WTC11 (cell line): Measurements from ENCODE around the gene HOXC5. TPM values are rescaled to one million over a fixed set of nuclear protein-coding genes. Genes with fewer than 3 reads are reported as not detected.

Experiments
- ATAC-seq: fragments of 200-7000 bp; cut with Tn5 transposase; 2 replicates; pipeline ENCODE4 v1.10.0; 2021; ENCODE audit warnings: mild to moderate bottlenecking, moderate library complexity
- CTCF ChIA-PET: fragments of 300-600 bp; sonication (Branson Sonifier 250); formaldehyde crosslinking; loops from one replicate; lab custom pipeline; 2021; ENCODE audit warnings: antibody characterized with exemption; lab: Charles Lee
- POLR2A ChIA-PET: fragments of 350-600 bp; sonication (Branson Sonifier 250); formaldehyde crosslinking; loops from one replicate; lab custom pipeline; 2021; ENCODE audit warnings: antibody characterized with exemption; lab: Charles Lee
- DNase-seq: peaks from one replicate; pipeline ENCODE4 v3.0.0; 2021; ENCODE audit warnings: low spot score
- H3K27ac Mint-ChIP-seq: 2 replicates; pipeline ENCODE4 v1.8.0; 2021; ENCODE audit warnings: mixed read lengths
- H3K27me3 Mint-ChIP-seq: 2 replicates; pipeline ENCODE4 v1.8.0; 2021; ENCODE audit warnings: low read depth, mild to moderate bottlenecking, moderate library complexity, mixed read lengths
- H3K36me3 Mint-ChIP-seq: 2 replicates; pipeline ENCODE4 v1.8.0; 2021; ENCODE audit warnings: mixed read lengths
- H3K4me1 Mint-ChIP-seq: 2 replicates; pipeline ENCODE4 v1.8.0; 2022; ENCODE audit warnings: mixed read lengths
- H3K4me3 Mint-ChIP-seq: 2 replicates; pipeline ENCODE4 v1.8.0; 2021; ENCODE audit warnings: mild to moderate bottlenecking, moderate library complexity, mixed read lengths
- H3K9me3 Mint-ChIP-seq: 2 replicates; pipeline ENCODE4 v1.8.0; 2021; ENCODE audit warnings: mixed read lengths
- CREM ChIP-seq: sonication (generic); formaldehyde crosslinking; IDR thresholded peaks from 2 replicates; pipeline ENCODE4 v1.8.1; 2022; ENCODE audit warnings: mild to moderate bottlenecking, missing genetic modification reagents, moderate library complexity
- EMX1 ChIP-seq: fragments of 250-450 bp; sonication (Bioruptor Pico); IDR thresholded peaks from 2 replicates; pipeline ENCODE4 v1.8.0; 2021; ENCODE audit warnings: mild to moderate bottlenecking
- FOXP1 ChIP-seq: sonication (generic); formaldehyde crosslinking; IDR thresholded peaks from 2 replicates; pipeline ENCODE4 v1.8.0; 2022; ENCODE audit warnings: missing genetic modification reagents, mild to moderate bottlenecking, moderate library complexity, borderline replicate concordance
- GTF2I ChIP-seq: fragments of 250-450 bp; sonication (Bioruptor Pico); conservative IDR thresholded peaks from 2 replicates; pipeline ENCODE4 v1.4.0; 2021; ENCODE audit warnings: mild to moderate bottlenecking
- NFYB ChIP-seq: sonication (generic); formaldehyde crosslinking; conservative IDR thresholded peaks from 2 replicates; pipeline ENCODE4 v1.8.0; 2022; ENCODE audit warnings: low read depth, missing genetic modification reagents
- SMAD4 ChIP-seq: sonication (generic); formaldehyde crosslinking; IDR thresholded peaks from 2 replicates; pipeline ENCODE4 v1.8.0; 2022; ENCODE audit warnings: mild to moderate bottlenecking, missing genetic modification reagents
- TP53 ChIP-seq: sonication (generic); formaldehyde crosslinking; IDR thresholded peaks from 2 replicates; pipeline ENCODE4 v1.8.1; 2023; ENCODE audit warnings: mild to moderate bottlenecking, missing genetic modification reagents
- ZBTB21 ChIP-seq: sonication (generic); formaldehyde crosslinking; IDR thresholded peaks from 2 replicates; pipeline ENCODE4 v1.8.1; 2023; ENCODE audit warnings: mild to moderate bottlenecking, missing genetic modification reagents, borderline replicate concordance
- ZNF396 ChIP-seq: fragments of 250-450 bp; sonication (Bioruptor Pico); IDR thresholded peaks from 2 replicates; pipeline ENCODE4 v1.8.0; 2021; ENCODE audit warnings: mild to moderate bottlenecking, moderate library complexity, borderline replicate concordance
- total RNA-seq: library from RNA; stranded (reverse); gene quantifications from 3 replicates; pipeline ENCODE4 v1.2.3, GENCODE V29; 2021
- TF ChIP-seq, protein P1 (sequence below): fragments of 200-600 bp; IDR thresholded peaks from 2 replicates; pipeline ENCODE4 v1.8.0; 2022; ENCODE audit warnings: antibody characterized with exemption
- TF ChIP-seq, protein P2 (sequence below): sonication (generic); formaldehyde crosslinking; IDR thresholded peaks from 2 replicates; pipeline ENCODE4 v1.8.0; 2023; ENCODE audit warnings: mild to moderate bottlenecking, missing genetic modification reagents
- TF ChIP-seq, protein P3 (sequence below): sonication (generic); formaldehyde crosslinking; IDR thresholded peaks from 2 replicates; pipeline ENCODE4 v1.8.1; 2023; ENCODE audit warnings: mild to moderate bottlenecking, missing genetic modification reagents, moderate library complexity
- TF ChIP-seq, protein P4 (sequence below): sonication (generic); formaldehyde crosslinking; IDR thresholded peaks from 2 replicates; pipeline ENCODE4 v1.8.1; 2022; ENCODE audit warnings: mild to moderate bottlenecking, missing genetic modification reagents, moderate library complexity, borderline replicate concordance
- TF ChIP-seq, protein P5 (sequence below): sonication (generic); formaldehyde crosslinking; IDR thresholded peaks from 2 replicates; pipeline ENCODE4 v1.8.0; 2023; ENCODE audit warnings: missing genetic modification reagents, mild to moderate bottlenecking, borderline replicate concordance

Gene HOXC5
- total RNA-seq, 1 experiment from 2014 or later, result not detected

DNA sequence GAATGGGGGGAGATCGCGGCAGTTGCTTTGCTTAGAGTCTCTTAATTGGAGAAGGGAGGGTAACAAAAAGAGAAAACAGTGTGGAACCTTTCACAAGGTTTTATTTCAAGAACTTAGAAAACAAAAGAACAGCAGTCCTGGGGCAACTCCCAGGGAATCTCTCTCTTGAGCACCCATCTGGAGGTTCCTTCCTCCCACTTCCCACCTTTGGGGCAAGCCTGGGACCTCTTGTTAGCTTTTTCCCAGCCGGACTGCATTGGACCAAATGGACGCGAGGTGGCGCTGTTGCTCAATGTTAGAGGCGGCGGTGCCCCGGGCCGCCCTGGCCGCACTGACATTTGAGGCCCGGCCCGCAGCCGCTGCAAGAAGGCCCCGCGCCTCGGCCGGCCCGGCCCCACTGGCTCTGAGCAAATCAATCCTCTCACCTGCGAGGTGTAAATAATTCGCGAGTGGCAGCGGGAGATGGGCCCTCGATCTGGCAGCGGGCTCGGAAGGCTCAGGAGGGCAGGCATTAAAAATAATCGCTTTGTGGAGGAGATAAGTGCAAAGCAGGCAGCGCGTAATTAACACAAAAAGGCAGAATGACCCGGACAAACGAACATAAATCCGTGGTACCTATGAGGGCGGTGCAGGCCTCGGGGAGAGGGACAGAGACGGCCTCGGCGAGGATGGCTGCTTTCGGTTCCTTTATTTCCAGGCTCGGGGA, 26.8 kb upstream of the HOXC5 start:
- POLR2A ChIA-PET, result no interaction called here

More for the DNA sequence above, 26.8 kb upstream of the HOXC5 start:
- H3K4me1 Mint-ChIP-seq, result peaks cover 19% of the 10 kb centered on the region
- ATAC-seq (peak; percentile 69), DNase-seq (peak; percentile 96)
- TF ChIP-seq CREM, result no peak
- TF ChIP-seq, protein P1, sequence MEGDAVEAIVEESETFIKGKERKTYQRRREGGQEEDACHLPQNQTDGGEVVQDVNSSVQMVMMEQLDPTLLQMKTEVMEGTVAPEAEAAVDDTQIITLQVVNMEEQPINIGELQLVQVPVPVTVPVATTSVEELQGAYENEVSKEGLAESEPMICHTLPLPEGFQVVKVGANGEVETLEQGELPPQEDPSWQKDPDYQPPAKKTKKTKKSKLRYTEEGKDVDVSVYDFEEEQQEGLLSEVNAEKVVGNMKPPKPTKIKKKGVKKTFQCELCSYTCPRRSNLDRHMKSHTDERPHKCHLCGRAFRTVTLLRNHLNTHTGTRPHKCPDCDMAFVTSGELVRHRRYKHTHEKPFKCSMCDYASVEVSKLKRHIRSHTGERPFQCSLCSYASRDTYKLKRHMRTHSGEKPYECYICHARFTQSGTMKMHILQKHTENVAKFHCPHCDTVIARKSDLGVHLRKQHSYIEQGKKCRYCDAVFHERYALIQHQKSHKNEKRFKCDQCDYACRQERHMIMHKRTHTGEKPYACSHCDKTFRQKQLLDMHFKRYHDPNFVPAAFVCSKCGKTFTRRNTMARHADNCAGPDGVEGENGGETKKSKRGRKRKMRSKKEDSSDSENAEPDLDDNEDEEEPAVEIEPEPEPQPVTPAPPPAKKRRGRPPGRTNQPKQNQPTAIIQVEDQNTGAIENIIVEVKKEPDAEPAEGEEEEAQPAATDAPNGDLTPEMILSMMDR, result peak; percentile 96
- TF ChIP-seq, protein P2, sequence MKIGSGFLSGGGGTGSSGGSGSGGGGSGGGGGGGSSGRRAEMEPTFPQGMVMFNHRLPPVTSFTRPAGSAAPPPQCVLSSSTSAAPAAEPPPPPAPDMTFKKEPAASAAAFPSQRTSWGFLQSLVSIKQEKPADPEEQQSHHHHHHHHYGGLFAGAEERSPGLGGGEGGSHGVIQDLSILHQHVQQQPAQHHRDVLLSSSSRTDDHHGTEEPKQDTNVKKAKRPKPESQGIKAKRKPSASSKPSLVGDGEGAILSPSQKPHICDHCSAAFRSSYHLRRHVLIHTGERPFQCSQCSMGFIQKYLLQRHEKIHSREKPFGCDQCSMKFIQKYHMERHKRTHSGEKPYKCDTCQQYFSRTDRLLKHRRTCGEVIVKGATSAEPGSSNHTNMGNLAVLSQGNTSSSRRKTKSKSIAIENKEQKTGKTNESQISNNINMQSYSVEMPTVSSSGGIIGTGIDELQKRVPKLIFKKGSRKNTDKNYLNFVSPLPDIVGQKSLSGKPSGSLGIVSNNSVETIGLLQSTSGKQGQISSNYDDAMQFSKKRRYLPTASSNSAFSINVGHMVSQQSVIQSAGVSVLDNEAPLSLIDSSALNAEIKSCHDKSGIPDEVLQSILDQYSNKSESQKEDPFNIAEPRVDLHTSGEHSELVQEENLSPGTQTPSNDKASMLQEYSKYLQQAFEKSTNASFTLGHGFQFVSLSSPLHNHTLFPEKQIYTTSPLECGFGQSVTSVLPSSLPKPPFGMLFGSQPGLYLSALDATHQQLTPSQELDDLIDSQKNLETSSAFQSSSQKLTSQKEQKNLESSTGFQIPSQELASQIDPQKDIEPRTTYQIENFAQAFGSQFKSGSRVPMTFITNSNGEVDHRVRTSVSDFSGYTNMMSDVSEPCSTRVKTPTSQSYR (CRISPR knock-in tag), result 0 out of 2 replicates have a peak, but pooled peaks have one; percentile 30
- no peak for TF ChIP-seq SMAD4
- TF ChIP-seq, protein P3, sequence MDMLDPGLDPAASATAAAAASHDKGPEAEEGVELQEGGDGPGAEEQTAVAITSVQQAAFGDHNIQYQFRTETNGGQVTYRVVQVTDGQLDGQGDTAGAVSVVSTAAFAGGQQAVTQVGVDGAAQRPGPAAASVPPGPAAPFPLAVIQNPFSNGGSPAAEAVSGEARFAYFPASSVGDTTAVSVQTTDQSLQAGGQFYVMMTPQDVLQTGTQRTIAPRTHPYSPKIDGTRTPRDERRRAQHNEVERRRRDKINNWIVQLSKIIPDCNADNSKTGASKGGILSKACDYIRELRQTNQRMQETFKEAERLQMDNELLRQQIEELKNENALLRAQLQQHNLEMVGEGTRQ (CRISPR knock-in tag), result no peak
- no peak for TF ChIP-seq EMX1 (CRISPR knock-in tag)
- TF ChIP-seq, protein P4, sequence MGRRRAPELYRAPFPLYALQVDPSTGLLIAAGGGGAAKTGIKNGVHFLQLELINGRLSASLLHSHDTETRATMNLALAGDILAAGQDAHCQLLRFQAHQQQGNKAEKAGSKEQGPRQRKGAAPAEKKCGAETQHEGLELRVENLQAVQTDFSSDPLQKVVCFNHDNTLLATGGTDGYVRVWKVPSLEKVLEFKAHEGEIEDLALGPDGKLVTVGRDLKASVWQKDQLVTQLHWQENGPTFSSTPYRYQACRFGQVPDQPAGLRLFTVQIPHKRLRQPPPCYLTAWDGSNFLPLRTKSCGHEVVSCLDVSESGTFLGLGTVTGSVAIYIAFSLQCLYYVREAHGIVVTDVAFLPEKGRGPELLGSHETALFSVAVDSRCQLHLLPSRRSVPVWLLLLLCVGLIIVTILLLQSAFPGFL (CRISPR knock-in tag), result no peak
- no peak for TF ChIP-seq GTF2I
- no peak for TF ChIP-seq TP53 (CRISPR knock-in tag)
- TF ChIP-seq, protein P5, sequence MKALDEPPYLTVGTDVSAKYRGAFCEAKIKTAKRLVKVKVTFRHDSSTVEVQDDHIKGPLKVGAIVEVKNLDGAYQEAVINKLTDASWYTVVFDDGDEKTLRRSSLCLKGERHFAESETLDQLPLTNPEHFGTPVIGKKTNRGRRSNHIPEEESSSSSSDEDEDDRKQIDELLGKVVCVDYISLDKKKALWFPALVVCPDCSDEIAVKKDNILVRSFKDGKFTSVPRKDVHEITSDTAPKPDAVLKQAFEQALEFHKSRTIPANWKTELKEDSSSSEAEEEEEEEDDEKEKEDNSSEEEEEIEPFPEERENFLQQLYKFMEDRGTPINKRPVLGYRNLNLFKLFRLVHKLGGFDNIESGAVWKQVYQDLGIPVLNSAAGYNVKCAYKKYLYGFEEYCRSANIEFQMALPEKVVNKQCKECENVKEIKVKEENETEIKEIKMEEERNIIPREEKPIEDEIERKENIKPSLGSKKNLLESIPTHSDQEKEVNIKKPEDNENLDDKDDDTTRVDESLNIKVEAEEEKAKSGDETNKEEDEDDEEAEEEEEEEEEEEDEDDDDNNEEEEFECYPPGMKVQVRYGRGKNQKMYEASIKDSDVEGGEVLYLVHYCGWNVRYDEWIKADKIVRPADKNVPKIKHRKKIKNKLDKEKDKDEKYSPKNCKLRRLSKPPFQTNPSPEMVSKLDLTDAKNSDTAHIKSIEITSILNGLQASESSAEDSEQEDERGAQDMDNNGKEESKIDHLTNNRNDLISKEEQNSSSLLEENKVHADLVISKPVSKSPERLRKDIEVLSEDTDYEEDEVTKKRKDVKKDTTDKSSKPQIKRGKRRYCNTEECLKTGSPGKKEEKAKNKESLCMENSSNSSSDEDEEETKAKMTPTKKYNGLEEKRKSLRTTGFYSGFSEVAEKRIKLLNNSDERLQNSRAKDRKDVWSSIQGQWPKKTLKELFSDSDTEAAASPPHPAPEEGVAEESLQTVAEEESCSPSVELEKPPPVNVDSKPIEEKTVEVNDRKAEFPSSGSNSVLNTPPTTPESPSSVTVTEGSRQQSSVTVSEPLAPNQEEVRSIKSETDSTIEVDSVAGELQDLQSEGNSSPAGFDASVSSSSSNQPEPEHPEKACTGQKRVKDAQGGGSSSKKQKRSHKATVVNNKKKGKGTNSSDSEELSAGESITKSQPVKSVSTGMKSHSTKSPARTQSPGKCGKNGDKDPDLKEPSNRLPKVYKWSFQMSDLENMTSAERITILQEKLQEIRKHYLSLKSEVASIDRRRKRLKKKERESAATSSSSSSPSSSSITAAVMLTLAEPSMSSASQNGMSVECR (CRISPR knock-in tag), result no peak
- no peak for TF ChIP-seq FOXP1 (CRISPR knock-in tag)
- TF ChIP-seq ZBTB21 (CRISPR knock-in tag), result no peak
- no peak for TF ChIP-seq ZNF396 (CRISPR knock-in tag)
- no peak for TF ChIP-seq NFYB (CRISPR knock-in tag)
- CTCF ChIA-PET, result interaction anchor here (0.6 to 10.8 kb wide), 38 partner anchors 10 to 373 kb away, joined by 3 to 107 read pairs (median 4); partner anchors contain the start of genes HOXC10, HOXC5, HOXC6 and SMUG1
- H3K27me3 Mint-ChIP-seq, result peaks cover 100% of the 10 kb centered on the region
- H3K27ac Mint-ChIP-seq, result no peak overlapping the region
- H3K9me3 Mint-ChIP-seq, result no peaks in the 10 kb centered on the region
- peak overlapping the region; percentile 34 for H3K4me3 Mint-ChIP-seq
- no peaks in the 10 kb centered on the region; the same call in 1 of the 2 replicates for H3K36me3 Mint-ChIP-seq
